GM19395 (cell line): Measurements from ENCODE around the gene TRAP1.
A peak's percentile ranks its signal among the peaks of the same experiment; 100 is the strongest.
"Not testable (repeated sequence)": the region's sequence is repeated elsewhere in the genome, so short reads cannot be mapped to it uniquely, and the experiment has no call there.

Source experiments
- ATAC-seq: cut with Tn5 transposase; IDR thresholded peaks from one replicate; pipeline ENCODE4 v1.9.1; 2021; ENCODE audit warnings: mild to moderate bottlenecking, moderate library complexity; ENCODE audit not compliant: unreplicated experiment

The TRAP1 gene

GRCh38 chr16:3618769-3619141 lies 98.6 kb downstream of the TRAP1 start:
- ATAC-seq, result no peak

GRCh38 chr16:3612510-3613466 lies 104.5 kb downstream of the TRAP1 start:
- ATAC-seq, result no peak

GRCh38 chr16:3611146-3611975 lies 106.0 kb downstream of the TRAP1 start, which contains the start of gene SLX4:
TSS of gene SLX4 (minus strand) at chr16:3611606. CDS start at chr16:3608964, 2,642 bp downstream.
- peak; percentile 76 for ATAC-seq

- no peak for ATAC-seq
These were observed 106.6 kb downstream of the TRAP1 start for GRCh38 chr16:3610698-3611145.

- no peak for ATAC-seq
These were observed 107.2 kb downstream of the TRAP1 start for GRCh38 chr16:3609895-3610697.

- ATAC-seq, result not testable (repeated sequence)
These were observed 108.3 kb downstream of the TRAP1 start for GRCh38 chr16:3608976-3609375.

- ATAC-seq, result no peak
These were observed 109.3 kb downstream of the TRAP1 start for GRCh38 chr16:3608069-3608468.
